ENCODE data around the gene GALNT1.

Gene GALNT1

DNA sequence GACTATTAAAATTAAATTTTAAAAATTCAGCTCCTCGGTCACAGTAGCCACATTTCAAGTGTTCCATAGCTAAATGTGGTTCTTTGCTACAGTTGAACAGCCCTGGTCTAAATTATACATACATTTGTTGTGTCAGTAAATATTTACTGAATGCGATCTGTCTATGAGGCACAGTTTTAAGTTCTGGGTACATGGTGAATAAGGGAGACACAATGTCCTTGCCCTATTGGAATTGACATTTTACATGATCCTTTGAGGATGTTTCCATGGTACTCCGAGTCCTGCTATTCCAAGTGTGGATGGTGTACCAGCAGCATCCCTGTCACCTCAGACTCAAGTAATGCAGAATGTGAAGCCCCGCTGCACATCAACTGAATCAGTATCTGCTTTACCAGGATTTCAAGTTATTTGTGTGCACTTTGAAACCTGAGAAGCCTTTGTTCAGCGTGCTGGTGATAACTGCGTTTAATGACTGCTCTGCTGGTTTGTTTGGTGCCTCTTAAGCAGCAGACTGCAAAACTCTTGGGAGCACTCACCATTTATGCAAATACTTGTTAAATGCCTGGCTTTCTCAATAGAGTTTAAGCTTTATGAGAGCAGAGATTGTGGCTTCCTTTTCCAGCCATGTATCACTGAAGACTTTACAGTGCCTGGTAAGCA lies 1.5 kb downstream of the GALNT1 start:
- peak; percentile 17 for DNase-seq

DNA sequence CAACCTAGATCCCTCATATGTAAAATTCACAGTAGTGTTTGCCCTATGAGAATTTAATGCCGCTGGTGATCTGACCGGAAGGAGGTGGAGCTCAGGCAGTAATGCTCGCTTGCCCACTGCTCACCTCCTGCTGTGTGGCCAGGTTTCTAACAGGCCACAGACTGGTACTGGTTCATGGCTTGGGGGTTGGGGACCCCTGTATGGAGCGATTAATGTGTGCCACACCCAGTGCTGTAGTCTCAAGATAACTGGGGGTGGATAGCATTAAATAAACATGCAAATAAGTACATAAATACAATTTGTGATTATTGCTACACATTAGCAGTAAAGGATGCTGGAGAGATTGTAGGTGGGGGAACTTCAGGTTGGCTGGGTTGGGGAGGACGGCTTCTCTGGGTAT lies 3.2 kb downstream of the GALNT1 start:
- DNase-seq = peak; percentile 30

DNA sequence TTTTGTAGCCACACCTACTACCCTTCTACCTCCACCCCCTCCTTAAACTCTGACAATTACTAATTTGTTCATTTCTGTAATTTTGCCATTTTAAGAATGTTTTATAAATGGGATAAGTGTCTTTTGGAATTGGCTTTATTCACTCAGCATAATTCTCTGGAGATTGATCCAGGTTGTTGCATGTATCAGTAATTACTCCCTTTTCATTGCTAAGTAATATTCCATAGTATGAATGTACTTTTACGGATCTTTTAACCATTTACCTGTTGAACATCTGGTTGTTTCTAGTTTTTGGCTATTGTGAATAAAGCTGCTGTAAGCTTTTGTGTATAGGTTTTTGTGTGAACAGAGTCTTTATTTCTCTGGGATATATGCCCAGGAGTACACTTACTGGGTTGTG lies 4.1 kb downstream of the GALNT1 start:
- DNase-seq = no peak

DNA sequence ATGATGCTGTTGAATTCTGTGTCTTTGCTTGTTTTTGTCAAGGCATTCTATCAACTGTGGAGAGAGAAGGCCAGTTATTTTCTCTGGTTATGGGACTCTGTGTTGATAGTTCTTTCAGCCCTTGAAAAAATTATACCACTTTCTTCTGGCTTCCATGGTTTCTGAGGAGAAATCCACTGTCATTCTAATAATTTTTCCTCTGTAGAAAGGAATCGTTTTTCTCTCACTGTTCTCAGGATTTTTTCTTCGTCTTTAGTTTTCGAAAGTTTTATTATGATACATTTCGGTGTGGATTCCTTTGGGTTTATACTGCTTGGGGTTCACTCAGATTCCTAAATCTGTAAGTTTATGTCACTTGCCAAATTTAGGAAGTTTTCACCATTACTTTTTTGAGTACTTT lies 6.6 kb downstream of the GALNT1 start:
- DNase-seq = no peak

DNA sequence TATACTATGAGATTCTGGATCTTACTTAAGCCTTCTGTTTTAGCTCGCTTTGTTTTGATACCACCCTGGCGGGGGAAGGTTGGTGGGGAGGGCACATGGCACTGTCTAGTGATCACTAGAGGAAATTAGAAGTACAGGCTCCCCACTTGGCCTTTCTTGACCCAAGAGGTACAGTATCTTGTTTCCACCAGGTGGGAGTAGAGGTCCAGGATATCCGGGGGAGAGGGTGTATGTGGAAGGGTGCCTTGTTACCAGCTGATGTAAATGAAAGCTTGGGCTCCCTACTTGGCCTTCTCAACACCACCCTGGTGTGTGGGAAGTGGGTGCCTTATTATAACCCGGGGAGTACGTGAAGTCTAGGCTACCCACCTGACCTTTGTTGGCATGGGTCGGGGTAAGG lies 7.5 kb downstream of the GALNT1 start:
- peak; percentile 44 for DNase-seq

DNA sequence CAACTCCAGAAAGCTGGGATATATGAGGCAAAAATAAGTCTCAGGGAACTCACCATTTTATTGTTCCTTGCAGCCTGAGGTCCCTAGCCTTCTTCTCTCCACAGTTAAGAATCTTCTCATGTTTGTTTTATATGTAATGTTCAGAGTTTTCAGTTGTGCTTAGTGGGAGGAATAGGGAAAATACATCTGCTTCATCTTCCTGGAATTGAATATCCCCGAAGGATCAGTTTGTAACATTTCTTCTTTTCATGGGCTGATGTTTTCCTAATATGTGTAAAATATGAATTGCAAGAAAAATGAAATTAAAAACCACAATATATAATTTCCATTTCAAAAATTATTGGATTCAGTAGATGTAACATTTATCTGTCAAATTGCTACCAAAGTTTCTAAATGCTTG lies 8.0 kb downstream of the GALNT1 start:
- DNase-seq = no peak

DNA sequence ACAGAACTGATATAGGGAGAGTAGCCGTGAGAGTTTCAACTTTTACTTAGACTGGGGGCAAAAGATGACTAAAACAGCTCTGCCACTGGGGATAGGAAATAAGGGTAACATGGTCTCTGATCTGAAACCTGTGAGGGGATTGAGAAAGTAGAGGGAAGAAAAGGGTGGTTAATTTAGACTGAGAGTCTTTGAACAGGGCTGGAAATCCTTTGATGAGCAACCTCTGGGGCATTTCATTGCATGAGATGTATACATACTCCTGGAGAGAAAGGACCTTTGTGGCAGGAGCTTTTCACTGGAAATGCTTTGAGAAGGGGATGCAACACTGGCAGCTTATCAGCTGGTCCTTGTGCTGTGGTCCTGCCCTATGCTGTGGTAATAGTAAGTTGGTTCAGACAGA lies 9.4 kb downstream of the GALNT1 start:
- peak; percentile 34 for DNase-seq

DNA sequence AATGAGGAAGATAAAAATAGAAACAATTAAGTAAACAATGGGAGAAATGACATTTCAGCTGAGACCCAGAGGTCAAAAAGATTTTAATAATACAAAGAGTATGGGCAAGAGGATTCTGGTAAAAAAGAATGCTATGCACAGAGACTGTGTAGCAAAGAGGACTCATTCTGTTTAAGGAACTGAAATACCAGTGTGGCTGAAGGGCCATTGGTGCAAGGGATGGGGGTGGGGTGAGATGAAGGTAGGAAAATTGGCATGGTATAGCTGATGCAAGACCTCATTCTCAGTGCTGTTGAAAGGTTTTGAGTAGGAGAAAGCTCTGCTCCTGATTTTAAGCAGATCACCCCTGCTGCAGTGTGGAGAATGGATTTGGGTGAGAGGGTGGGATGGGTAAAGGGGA lies 10.8 kb downstream of the GALNT1 start:
- DNase-seq = no peak

DNA sequence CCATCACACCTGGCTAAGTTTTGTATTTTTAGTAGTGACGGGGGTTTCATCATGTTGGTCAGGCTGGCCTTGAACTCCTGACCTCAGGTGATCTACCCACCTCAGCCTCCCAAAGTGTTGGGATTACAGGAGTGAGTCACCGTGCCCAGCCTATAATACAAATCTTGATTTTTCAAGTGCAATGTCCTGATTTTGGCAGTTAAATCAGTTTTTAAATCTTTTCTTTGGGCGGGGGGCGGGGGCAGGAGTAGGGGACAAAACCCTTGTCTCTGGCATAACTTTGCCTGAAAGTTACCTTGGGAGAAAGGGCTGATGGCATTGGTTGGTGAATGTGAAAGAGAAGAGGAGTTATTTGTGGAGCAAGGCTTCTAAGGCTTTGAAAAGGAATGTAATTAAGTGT lies 12.3 kb downstream of the GALNT1 start:
- DNase-seq = no peak

DNA sequence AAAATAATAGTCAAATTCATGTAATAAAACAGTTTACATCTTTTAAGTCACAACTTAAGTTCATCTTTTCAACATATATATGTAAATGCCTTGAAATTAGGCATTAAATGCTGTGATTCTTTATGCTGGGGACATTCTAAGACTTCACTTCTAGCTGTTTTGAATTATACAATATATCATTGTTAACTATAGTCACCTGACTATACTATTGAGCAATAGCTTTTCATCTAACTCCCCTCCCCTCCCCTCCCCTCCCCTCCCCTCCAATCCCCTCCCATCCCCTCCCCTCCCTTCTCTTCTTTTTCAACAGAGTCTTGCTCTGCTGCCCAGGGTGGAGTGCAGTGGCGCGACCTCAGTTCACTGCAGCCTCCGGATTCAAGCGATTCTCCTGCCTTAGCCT lies 16.2 kb downstream of the GALNT1 start:
- DNase-seq = no peak

DNA sequence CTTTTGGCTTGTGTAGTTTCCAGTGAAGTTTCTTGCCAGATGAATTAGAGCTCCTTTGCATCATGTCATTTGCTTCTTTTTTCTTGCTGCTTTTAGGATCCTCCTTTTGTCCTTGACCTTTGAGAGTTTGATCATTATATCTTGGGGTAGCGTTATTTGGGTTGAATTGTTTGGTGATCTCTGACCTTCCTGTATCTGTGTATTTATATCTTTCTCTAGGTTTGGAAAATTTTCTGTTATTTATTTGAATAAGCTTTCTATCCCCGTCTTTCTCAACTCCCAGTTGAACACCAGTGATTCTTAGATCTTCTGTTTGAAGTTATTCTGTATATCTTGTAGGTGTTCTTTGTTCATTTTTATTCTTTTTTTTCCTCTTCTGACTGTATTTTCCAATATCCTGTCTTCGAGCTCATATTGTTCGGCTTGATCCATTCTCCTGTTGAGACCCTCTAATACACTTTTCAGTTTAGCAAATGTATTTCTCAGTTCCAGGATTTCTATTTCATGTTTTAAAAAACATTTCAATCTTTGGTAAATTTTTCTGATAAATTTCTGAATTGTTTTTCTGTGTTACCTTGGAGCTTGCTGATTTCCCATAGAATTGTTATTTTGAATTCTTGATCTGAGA lies 20.8 kb downstream of the GALNT1 start:
- no peak for DNase-seq

DNA sequence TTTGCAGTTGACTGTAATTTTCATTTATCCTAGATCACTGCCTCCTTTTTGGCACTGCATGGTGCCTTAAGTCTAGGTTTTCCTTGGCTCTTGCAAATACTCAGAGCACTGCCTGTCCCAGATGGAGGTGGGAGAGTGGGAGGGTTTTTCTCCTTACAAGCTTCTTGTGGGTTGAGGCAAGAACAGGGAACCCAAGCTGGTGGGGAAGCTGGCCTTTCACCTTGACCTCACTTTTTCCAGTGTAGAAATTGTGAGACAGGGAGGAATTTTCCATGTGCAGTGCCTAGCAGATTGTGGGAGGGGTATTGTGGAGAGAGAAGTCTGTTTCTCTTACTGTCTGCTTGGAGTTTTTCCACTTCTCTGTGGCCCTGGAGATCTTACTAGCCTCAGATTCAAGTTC lies 21.5 kb downstream of the GALNT1 start:
- no peak for DNase-seq

DNA sequence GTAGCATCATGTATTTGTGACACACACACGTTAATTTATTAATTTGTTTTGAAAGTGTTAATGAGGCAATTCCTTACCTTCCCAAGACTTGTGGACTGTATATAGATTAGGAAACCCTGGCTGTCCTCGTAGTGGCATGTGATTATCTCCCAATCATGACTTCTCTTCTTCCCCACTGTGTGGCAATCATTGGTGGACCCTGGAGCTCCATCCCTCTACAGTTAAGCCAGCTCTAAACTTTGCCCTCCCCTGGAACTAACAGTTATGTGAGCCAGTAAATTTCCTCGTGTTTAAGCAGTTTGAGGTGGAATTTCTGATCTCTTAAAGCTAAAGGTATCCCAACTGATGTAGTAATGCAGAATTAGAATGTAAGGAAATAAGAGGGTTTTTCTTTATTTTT lies 22.0 kb downstream of the GALNT1 start:
- DNase-seq = no peak

DNA sequence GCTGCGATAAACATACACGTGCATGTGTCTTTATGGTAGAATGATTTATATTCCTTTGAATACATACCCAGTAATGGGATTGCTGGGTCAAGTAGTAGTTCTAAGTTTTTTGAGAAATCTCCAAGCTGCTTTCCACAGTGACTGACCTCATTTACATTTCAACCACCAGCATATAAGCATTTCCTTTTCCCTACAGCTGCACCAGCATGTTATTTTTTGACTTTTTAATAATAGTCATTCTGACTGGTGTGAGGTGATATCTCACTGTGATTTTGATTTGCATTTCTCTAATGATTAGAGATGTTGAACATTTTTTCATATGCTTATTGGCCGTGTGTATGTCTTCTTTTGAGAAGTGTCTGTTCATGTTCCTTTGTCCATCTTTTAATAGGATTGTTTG lies 22.8 kb downstream of the GALNT1 start:
- no peak for DNase-seq

DNA sequence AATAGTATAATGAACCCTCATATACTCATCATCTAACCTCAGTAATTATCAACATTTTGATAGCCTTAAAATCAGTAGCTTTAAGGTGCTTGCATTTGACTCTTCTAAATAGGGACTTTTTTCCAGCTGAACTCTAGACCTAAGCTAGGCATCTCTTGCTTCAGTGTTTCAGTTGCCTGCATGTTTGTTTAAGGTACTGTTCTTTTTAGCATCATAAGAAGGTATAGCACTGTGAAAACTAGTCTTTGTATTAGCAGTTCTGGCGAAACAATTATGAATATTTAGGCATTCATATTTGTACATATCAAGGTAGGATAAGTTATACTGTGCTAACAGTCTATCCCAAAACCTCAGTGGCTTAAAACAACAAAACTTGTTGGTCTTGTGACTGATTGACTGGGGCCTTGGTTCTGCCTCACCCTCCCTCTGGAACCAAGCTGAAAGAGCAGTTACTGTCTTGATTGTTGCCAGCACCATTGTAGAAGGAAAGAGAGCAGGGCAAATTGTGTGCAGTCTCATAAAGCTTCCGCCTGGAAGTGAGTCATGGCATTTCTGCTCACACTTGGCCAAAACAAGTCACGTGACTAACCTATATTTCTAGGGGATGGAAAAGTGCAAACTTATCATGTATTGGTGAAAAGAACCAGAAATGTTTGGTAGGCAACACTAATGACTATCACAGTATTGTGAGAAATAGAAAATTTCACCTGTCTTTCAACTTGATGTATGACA lies 24.3 kb downstream of the GALNT1 start:
- no peak for DNase-seq

DNA sequence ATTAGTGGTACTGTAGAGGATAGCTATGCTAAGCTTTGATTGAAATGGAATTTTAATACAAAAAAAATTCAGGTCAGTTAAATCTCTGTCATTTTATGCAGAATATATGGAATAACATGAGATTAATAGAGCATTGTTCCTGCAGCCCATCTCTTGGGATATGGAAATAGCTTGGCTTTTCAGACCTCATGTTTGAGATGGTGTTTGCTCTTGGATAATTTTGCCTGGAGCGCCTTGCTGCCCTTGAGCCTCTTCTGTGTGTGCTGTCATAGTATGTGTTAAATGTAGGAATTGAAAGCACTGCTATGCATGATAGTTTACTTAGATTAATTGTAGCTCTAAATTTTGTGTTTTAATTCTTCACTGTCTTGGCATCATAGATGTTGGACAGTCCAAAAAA lies 27.7 kb downstream of the GALNT1 start:
- DNase-seq = no peak

DNA sequence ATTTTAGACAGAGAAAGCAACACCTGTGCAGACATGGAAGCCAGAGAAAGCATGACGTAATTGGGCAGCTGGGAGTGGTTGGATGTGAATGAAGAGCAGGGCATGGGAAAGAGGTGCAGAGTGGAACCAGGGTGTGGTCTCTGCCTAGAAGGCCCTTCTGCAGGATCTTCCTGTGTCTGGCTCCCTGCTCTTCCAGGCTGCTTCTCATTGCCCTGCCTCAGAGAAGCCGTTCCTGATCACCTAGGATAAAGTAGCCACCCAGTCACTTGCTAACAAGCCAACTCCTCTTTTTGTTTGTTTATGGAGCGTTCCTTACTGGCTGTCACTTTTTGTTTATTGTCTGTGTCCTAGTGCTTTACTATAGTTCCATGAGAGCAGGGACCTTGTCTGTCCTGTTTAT lies 28.5 kb downstream of the GALNT1 start:
- DNase-seq = no peak

DNA sequence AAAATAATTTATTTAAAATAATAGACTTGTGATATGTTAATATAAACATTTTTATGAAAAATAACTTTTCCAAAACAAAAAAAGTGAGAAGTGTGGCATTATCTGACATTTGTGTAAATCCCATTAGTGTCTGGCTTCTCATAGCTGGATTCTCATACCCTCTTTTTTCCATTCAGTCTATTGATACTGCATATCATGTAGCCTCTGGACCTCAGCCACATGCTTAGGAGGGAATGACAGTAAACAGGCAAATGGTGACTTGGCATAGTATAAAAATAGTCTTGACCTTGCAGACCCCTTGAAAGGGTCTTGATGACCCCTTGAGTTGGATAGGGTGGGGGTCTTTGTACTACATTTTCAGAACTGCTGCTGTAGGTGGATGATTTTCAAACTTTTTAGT lies 29.2 kb downstream of the GALNT1 start:
- DNase-seq = no peak

DNA sequence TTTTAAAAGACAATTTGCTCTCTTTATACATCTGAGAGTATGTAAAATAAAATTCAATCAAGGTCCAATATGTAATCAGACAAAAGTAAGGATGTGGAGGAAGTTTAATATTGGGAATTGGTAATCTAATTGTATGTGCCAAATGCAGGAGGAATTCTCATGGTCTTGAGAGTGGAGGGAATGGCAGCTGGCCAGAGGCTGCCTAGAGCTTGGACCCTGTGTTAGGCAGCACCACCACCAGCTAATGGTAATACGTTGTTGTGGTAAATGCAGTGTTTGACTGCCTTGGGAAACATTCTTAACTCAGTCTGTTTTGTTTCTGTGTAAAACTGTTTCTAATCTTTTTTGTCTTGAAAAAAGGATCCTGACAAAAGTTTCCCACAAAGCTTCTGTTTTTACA lies 30.0 kb downstream of the GALNT1 start:
- no peak for DNase-seq

DNA sequence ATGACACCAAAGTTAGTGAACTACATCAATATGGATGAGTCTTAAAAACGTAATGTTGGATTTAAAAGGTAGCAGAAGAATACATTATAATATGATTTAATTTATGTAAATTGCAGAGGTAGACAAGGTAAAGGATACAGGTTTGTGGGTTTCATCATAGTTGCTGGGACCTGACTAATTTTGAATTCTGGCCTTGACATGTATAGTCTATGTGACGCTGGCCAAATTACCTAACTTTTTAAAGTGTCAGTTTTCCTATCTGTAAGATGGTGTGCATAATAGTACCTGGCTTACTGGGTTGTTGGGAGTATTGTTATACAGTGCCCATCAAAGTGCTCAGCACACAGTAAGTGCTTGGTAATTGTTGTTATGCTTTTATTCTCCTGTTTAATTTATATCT lies 34.5 kb downstream of the GALNT1 start:
- DNase-seq = no peak

DNA sequence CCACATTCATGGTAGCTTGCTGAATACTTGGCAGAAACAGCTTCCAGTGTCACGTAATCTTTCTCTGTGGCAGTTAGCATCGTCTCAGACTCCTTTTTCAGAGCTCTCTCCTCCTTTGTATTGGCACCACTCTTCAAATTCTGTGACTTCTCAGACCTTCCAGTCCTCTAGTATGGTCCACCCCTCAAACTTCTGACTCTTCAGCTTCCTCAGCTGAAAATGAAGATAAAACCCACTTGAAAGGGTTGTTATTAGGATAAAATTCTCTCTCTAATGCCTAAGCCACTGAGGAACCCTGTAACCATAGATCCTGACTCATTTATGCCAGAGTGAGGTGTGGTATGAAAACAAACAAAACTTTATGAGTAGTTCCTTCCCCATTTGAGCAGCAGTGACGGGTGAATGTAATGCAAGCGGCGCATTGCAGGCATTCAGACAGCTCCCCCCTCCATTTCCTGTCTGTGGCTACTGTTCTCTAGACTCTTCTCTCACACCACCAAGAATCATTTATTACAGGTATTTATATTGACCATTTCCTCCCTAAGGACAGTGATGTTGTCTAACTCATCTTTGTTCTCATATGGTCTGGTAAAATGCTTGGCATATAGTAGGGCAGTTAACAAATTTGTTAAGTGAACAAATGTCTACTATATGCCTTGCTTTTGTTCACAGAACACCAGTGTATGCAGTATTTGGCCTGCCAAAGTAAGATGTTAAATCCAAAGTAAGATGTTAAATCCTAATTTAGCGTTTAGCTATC lies 35.3 kb downstream of the GALNT1 start:
- peak; percentile 93 for DNase-seq

DNA sequence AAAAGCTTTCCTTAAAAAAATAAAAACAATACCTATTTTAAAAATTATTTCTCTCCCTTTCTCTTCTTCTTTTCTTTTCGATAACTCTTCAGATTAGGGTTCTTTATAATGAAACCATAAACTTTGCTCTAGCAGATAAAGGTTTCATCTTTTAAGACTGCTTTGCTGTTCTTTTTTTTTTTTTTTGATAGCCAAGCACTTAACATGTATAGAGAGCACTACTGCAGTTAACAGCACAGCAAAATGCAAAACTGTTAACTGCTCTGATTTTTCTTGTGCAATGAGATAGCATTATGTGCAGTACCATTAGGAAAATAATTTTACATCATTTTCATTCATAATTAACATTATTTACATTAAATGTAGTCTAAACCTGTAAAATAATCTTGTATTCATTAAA lies 36.3 kb downstream of the GALNT1 start:
- no peak for DNase-seq

DNA sequence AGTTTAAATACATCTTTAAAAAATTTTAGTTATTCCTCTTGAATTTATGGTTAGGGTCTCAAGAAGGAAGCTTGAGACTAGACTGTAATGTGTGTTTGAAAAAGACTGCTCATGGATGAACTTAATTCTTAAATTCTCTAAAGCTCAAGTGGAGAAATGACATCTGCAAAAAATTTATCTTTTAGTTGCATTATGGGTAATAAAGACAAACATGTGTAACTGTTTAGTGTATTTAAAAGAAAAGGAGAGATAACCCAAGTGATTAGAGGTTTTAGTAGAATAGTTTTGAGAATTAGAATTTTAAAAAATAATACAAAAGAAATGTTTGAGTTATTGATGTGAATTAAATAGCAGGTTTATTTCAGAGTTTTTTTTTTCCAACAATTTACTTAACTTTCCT lies 36.7 kb downstream of the GALNT1 start:
- DNase-seq = no peak

DNA sequence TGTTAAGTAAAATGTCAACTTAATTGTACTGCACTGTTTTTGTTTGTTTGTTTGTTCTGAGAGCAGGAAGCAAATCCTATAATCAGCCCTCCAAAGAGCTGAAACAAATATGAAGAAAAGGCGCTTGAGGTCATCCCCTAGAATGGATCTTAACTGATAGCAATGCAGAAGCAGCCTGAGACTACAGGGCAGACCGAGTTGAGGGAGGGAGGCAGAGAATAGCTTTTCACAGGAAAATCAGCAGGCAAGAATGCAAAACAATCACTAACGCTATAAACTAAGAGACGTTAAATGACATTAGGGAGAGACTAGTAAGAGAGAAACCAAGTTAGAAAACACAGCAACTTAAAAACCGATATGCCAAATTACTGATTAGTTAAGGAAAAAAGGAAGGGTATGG lies 37.2 kb downstream of the GALNT1 start:
- peak; percentile 55 for DNase-seq
